Bronchial epithelial cell (primary cell): ENCODE measurements around the gene ISM2. TPM values are rescaled to one million over a fixed set of nuclear protein-coding genes. Genes with fewer than 3 reads are reported as not detected.

Experiments
- DNase-seq: peaks from one replicate; pipeline ENCODE4 v3.0.0-alpha.2; 2010; ENCODE audit warnings: low read depth
- FAIRE-seq: peaks from 2 replicates; lab custom pipeline; 2011; peaks lifted over from hg19 to GRCh38; lab: Jason Lieb, UNC
- H3K27me3 ChIP-seq: 2 replicates; pipeline ENCODE4 v1.5.1; 2011; ENCODE audit warnings: low read length; ENCODE audit not compliant: control insufficient read depth, insufficient read depth
- H3K36me3 ChIP-seq: 2 replicates; pipeline ENCODE4 v1.5.1; 2011; ENCODE audit warnings: low read length; ENCODE audit not compliant: control insufficient read depth, insufficient read depth
- H3K4me3 ChIP-seq: 2 replicates; pipeline ENCODE4 v1.5.1; 2011; ENCODE audit warnings: mild to moderate bottlenecking, low read depth, low read length, control low read depth
- total RNA-seq: library from RNA; depleted of rRNA; stranded (reverse); fragments of >200 nt; gene quantifications from 2 replicates; pipeline ENCODE4 v1.2.1, GENCODE V29; 2014
- TF ChIP-seq, protein P1 (sequence below): IDR thresholded peaks from 2 replicates; pipeline ENCODE4 v1.5.1; 2011; ENCODE audit warnings: mild to moderate bottlenecking, moderate library complexity, low read length, control low read depth, inconsistent platforms; ENCODE audit not compliant: insufficient read depth, severe bottlenecking

ISM2 gene
- total RNA-seq, 1 donor from 2014 or later: not detected

DNA sequence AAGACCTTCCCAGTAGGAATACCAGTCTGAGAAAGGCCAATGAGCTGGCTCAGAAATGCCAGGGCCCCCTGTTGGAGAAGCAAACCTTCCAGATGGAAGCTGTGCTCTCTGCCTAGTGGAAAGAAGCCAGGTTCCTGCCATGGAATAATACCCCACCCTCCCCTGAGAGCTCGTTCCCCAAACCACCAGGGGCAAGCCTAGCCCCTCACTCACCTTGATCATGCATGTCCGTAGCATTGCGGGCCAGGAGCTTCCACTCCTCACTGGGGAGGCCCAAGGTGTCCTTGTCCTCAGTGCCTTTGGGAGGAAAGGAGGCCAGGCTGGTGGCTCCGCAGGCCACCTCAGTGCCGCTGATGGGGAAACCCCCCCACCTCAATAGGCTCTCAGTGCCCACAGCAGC is 20.6 kb downstream of the ISM2 start:
- Histone ChIP-seq H3K36me3 (no peaks in the 10 kb centered on the region), H3K4me3 (no peak overlapping the region), H3K27me3 (peaks cover 2% of the 10 kb centered on the region)
- no peak for DNase-seq
- TF ChIP-seq, protein P1, sequence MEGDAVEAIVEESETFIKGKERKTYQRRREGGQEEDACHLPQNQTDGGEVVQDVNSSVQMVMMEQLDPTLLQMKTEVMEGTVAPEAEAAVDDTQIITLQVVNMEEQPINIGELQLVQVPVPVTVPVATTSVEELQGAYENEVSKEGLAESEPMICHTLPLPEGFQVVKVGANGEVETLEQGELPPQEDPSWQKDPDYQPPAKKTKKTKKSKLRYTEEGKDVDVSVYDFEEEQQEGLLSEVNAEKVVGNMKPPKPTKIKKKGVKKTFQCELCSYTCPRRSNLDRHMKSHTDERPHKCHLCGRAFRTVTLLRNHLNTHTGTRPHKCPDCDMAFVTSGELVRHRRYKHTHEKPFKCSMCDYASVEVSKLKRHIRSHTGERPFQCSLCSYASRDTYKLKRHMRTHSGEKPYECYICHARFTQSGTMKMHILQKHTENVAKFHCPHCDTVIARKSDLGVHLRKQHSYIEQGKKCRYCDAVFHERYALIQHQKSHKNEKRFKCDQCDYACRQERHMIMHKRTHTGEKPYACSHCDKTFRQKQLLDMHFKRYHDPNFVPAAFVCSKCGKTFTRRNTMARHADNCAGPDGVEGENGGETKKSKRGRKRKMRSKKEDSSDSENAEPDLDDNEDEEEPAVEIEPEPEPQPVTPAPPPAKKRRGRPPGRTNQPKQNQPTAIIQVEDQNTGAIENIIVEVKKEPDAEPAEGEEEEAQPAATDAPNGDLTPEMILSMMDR: no peak
- FAIRE-seq: no peak

DNA sequence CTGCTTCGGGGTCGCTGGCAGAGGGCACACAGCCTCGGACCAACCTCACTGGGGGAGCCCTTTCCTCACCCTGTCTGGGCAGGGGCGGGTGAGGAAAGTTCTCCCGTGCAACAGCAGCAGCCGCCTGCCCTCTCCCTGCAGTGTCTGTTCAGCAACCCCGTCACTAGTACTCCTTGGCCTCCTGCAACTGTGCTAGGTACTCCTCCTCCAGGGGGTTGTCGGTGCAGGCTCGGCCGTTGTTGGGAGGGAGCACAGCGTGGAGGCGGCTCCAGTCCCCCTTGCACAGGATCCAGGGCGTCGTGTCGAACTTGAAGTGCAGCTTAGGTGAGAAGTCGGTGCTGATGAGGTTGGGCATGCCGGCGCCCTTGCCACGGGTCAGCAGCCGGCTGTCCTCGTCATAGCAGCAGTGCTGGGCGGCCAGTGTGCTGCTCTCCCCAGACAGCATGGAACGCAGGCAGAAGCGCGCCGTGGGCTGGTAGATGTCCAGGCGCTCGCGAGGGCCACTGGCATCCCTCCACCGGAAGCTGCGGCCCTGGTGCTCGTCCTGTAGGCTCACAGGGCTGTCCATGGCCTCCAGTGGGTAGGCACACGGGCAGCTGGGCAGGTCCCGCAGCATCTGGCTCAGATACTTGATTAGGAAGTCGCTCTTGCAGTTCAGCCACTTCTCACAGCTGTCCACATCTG is 23.0 kb downstream of the ISM2 start:
- H3K36me3 ChIP-seq: no peaks in the 10 kb centered on the region
- H3K4me3 ChIP-seq: no peak overlapping the region
- FAIRE-seq: no peak
- TF ChIP-seq, protein P1: no peak
- H3K27me3 ChIP-seq: peaks cover 2% of the 10 kb centered on the region
- DNase-seq: no peak

DNA sequence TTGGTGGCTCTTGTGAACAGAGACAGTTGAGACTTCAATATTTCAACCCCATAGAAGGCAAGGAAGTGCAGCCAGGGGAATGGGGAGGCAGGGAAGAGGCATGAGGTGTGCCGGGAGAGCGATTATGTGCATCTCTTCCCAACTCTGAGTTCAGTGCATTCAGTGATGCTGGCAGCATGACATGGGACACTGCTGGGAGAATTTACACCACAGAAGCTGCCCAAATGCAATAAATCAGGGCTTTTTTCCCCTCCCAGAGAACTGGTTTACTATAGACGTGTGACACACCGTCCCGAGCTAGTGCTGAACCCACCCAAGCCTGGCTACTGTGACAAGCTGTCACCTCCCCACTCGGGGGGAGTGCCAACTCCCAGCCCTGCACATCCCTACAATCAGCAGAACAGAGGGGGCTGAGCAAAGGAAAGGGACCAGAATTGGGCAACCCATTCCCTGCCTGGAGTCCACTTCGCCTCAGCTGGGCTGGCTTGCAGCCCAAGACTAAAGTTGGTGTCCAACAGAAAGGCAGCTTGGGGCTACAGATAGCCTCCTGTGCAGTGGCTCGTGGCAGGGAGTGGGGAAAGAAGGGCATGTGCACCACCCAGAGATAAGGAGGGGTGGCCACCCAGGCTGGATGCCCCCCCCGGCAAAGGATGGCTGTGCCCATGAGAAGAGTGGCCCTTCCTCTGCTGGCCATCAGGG is 24.0 kb downstream of the ISM2 start:
- FAIRE-seq (no peak), DNase-seq (no peak)

DNA sequence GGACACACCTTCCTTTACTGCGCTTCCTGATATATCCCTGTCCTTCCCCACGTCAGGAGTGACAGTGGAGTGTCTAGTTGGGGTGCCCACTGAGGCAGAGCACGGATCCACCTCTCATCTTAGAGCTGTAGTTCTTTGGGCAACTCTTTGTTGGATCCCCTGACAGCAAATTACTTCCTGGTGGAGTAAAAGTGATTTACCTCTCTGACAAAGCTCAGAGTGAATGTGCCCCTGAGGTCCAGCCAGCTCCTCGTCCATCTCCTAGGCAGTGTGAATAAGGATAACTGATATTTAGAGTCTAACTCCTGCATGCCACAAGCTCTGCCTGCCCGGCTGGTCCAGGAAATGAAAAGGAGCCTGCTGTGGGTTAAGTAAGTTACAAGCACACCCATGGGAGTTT is 24.7 kb downstream of the ISM2 start:
- FAIRE-seq: no peak
- TF ChIP-seq, protein P1: no peak
- Histone ChIP-seq H3K27me3 (peaks cover 2% of the 10 kb centered on the region), H3K36me3 (no peaks in the 10 kb centered on the region), H3K4me3 (no peak overlapping the region)
- no peak for DNase-seq

More for the DNA sequence above, 24.0 kb downstream of the ISM2 start:
- no peaks in the 10 kb centered on the region for H3K36me3 ChIP-seq
- TF ChIP-seq, protein P1: no peak
- H3K27me3 ChIP-seq: peaks cover 2% of the 10 kb centered on the region
- H3K4me3 ChIP-seq: no peak overlapping the region

DNA sequence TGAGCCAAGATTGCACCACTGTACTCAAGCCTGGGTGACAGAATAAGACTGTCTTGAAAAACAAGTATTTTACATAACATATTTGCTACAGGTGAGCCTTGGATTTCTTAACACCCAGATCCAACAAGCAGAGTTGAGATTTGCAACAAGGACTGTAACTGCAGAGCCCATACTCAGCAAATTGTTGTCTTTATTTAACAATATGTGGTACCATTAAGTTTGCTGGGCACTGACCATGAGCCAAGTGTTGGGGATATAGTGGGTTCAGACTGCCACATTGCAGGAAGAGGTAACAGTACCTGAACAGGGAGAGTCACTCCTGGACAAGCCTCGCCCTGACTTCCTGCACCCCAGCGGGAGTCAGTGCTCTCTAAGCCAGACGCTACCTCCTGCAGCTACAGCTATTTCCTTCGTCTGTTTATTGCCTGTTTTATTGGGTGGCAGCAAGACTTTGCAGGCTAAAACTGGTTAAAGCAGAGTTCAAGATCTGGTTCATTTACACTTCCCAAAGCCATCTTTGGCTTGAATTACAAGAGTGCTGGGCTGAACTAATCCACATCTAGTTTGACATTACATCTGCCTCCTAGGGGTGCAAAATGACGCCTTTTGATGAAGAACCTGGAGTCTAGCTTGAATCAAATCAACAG is 28.3 kb downstream of the ISM2 start:
- H3K27me3 ChIP-seq: no peaks in the 10 kb centered on the region
- no peak for DNase-seq
- peak; percentile 60 for FAIRE-seq
- H3K4me3 ChIP-seq: no peak overlapping the region
- H3K36me3 ChIP-seq: peaks cover 3% of the 10 kb centered on the region
- TF ChIP-seq, protein P1: no peak
